Smooth muscle cell of the brain vasculature (primary cell): ENCODE results near the gene MDM2.

ENCODE experiments used
- DNase-seq: peaks from one replicate; pipeline ENCODE4 v3.0.0-alpha.2; 2012; ENCODE audit warnings: low read depth, low spot score

Gene MDM2

DNA sequence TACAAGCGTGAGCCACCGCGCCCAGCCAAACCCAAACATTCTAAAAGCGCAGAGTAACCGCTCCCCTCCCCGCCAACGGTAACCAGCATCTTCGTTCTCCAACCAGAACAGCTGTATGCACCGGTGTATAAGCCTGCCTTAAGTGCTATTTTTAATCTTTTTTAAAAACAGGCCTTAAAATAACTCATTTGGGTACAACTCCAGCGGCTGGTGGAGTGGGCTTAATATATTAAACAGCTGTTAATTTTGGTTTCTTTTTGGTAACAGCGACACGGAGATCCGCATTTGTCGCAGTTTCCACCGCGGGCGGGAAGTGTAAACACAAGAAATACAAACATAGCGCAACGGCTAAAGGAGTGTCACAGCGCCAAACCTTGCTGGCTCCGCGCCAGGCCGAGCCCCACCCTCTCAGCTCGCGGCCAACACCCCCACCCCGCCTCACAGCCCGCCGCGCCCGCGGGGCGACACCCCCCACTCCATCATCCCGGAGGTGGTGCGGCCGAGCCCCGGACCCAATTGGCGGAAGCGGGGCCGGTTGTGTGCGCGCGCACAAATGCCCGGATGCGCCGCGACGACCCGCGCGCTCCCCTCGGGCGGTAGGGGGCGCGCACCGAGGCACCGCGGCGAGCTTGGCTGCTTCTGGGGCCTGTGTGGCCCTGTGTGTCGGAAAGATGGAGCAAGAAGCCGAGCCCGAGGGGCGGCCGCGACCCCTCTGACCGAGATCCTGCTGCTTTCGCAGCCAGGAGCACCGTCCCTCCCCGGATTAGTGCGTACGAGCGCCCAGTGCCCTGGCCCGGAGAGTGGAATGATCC, at the start of gene MDM2:
Gene MDM2 (plus strand): TSS at position 602 of the 812 bp plus-strand sequence. CDS start 301 bp downstream, outside the sequence.
- peak; percentile 64 for DNase-seq

DNA sequence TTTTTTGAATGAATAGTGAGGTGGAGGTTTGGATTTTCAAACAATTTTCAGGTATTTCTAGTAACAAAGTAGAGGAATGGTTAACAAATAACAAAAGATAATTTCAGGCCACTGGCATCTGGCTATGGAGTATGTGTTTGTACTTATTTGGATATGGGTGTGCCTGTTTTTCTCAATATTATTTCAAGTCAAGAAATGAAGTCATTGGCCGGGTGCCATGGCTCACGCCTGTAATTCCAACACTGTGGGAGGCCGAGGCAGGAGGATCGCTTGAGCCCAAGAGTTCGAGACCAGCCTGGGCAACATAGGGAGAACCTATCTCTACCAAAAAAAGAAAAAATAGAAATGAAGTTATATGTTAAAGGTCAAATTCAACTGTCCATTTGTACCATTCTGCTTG, 48.1 kb upstream of the MDM2 start:
- no peak for DNase-seq

DNA sequence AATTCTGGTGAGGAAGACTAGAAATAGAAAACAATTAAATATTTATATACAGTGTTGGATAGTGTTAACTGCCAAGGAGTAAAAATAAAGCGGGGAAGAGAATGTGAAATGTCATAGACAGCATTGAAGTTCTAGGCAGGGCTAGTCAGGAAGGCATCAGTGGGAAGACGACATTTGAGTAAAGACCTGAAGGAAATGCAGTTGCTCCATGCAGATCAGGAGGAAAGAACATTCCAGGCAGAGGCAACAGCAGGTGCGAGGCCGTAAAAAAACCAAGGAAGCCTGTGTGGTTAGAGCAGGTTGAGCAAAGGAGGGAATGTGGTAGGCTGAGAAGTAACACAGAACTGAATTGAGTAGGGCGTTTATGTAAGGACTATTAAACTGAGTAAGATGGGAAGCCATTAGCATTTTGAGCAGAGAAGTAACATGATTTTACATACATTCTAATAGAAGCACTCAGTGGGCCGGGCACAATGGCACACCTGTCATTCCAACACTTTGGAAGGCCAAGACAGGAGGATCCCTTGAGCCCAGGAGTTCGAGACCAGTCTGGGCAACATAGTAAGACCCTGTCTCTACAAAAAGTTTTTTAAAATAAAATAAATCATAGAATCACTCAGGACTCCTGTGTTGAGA, 47.1 kb upstream of the MDM2 start:
- no peak for DNase-seq

DNA sequence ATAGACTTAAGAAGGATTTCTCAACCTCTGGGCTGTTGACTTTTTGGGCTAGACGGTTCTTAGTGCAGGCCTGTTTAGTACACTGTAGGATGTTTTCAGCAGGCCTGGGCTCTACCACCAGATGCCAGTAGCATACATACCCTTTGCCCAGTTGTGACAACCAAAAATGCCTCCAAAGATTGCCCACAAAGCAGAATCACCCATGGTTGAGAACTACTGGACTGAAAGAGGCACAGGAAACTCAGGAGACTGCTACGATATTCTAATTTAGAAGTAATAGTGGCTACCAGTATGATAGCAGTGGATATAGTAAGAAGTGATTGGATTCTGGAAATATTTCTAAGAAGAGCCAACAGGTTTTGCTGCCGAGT, 46.5 kb upstream of the MDM2 start:
- no peak for DNase-seq

DNA sequence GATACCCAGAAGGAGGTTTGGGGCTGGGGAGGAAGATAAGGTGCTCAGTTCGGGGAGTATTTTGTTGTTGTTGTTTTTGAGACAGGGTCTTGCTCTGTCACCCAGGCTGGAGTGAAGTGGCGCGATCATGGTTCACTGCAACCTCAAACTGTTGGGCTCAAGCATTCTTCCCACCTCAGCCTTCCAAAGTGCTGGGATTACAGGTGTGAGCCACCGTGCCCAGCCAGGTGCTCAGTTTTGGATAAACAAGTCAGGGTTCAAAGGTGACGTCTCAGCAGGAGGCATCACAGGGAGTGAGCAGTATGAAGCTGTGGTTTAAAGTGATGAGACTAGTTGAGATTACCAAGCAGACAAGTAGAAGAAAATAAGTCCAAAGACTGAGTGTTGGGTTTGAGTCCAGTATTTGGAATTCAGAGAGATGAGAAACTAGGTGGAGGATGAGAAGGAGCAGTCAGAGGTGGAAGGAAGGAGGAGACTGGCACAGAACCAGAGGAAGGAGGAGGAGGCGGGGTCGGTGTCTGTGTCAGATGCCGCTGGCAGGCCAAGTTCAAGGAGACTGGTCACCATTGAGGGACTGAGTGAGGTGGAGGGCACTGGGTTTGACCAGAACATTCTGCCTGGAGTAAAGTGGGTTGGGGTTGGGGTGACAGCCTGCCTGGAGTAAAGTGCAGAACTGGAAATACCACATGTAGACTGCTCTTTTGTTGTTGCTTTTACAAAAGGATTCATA, 45.9 kb upstream of the MDM2 start:
- DNase-seq: no peak

DNA sequence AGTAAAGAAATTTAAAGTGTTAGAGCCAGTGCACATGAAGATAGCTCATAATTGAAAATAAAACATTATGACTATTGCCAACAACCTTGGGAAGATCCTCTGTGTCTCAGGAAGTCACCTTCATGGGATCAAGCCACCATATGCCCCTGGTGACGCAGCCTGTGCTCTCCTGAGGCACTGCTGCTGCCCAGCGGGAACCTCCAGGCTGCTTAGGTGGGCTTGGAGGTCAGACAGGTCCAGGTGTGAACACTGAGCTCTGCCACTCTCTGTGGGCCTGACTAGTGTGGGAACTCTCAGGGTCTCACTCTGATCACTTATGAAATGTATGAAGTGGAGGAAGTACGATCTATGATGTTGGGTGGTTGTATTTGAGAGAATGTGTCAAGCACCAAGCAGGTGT, 45.3 kb upstream of the MDM2 start:
- no peak for DNase-seq

GRCh38 chr12:68765696-68766095, 42.3 kb upstream of the MDM2 start:
- no peak for DNase-seq

DNA sequence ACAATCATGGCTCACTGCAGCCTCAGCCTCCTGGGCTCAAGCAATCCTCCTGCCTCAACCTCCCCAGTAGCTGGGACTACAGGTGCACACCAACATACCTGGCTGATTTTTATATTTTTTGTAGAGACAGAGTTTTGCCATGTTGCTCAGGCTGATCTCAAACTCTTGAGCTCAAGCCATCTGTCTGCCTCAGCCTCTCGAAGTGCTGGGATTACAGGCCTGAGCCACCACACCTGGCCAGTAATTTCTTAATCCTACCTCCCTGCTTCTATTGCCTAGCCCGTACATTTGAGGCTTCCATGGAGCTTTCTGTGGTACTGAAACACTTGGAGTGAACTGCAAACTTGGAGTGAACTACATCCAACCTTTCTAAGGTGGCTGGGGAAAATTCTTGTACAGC, 41.3 kb upstream of the MDM2 start:
- DNase-seq: no peak

DNA sequence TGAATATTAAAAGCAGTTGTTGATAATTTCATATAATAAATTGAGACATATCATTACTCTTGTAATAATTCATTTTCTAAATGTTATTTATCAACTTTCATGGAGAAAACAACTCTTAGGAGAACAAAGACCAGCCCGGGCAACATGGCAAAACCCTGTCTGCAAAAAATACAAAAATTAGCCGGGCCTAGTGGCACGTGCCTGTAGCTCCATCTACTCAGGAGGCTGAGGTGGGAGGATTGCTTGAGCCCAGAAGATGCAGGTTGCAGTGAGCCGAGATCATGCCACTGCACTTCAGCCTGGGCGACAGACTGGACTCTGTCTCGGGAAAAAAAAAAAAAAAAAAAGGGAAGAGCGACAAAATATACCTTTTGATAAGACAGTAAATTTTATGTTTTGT, 40.8 kb upstream of the MDM2 start:
- no peak for DNase-seq

DNA sequence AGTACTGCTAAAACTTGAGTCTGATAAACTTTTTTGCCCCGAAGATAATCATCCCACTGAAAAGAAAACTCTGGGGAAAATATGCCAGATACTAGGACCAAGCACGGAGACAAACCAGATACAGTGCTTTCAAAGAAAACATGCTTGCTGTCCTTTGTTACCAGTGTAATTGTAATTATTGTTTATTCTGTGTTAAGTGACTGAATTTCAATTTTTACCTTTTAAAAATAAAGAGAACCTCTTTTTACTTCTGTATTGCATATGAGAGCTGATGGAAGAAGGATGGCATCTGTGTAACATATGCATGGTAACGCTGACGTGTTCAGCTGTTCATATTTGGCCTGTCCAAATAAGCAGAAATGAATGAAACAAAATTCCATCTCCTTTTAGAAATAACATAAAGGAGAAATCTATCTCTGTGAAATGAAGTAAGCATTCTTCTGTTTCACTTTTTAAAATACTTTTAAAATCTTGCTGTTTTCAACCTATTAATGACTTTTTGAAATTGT, 39.5 kb upstream of the MDM2 start:
- no peak for DNase-seq

GRCh38 chr12:68769941-68770340, 38.0 kb upstream of the MDM2 start:
- no peak for DNase-seq

DNA sequence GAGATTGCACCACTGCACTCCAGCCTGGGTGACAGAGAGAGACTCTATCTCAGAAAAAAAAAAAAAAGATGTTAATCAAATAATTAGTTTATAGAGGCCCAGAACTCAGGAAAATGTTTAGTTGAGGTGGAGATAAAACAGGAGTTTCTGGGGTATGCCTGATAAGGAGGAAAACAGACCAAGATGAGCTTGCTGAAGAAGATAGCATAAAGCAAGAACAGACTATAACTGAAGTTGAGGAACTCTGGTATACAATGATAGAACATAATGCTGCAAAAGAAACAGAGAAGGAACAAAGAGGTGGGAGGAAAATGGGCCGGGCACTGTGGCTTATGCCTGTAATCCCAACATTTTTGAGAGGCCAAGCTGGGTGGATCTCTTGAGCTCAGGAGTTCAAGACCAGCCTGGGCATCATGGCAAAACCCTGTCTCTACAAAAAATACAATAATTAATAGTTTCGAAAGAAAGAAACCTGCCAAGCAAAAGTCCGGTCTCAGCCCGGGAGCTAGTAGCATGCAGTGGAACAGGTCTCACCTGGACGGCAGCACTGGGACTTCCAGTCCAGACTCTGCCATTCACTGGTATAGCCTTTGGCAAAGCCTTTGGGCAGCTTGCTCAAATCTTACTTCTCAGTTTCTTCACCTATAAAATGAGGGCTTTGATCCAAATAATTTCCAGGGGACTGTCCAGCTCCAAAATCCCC, 36.6 kb upstream of the MDM2 start:
- no peak for DNase-seq

- no peak for DNase-seq
These were observed 35.3 kb upstream of the MDM2 start for GRCh38 chr12:68772714-68773113.

GRCh38 chr12:68773582-68773981, 34.4 kb upstream of the MDM2 start:
- no peak for DNase-seq

DNA sequence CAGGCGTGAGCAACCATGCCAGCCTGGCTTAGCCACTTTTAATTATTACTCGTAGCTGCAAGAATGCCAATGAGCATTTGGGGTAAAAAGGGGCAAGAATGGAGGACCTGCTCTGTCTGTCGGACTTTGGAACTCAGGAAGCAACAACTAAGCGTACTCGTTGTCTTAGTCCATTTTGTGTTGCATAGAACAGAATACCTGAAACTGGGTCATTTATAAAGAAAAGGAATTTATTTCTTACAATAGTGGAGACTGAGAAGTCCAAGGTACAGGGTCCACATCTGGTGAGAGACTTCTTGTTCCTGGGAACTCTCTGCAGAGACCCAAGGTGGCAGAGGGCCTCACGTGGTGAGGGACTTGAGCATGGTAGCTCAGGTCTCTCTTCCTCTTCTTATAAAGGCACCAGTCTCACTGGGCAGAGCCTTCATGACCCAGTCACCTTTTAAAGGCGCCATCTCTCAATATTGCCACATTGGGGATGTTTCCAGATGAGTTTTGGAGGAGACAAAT, 32.8 kb upstream of the MDM2 start:
- DNase-seq: no peak

GRCh38 chr12:68776976-68777610, 30.9 kb upstream of the MDM2 start:
- no peak for DNase-seq

GRCh38 chr12:68779280-68779679, 28.7 kb upstream of the MDM2 start:
- no peak for DNase-seq

DNA sequence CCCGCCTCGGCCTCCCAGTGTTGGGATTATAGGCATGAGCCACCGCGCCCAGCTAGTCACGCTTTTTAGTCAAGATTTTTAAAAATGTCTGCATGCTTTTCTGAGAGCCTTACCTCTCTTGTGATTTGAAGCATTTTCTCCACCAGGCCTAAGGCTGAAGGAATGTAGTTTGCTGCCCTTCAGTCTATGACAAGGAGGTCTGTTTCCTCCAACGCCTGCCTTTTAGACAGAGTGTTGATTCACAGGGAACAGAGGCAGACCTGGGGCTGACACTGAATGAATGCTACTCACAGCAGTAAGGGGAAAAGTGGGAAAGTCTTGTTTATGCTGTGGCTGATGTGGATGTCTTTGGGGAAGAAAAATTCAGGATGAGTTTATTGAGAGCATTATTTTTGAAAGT, 27.2 kb upstream of the MDM2 start:
- DNase-seq: no peak

DNA sequence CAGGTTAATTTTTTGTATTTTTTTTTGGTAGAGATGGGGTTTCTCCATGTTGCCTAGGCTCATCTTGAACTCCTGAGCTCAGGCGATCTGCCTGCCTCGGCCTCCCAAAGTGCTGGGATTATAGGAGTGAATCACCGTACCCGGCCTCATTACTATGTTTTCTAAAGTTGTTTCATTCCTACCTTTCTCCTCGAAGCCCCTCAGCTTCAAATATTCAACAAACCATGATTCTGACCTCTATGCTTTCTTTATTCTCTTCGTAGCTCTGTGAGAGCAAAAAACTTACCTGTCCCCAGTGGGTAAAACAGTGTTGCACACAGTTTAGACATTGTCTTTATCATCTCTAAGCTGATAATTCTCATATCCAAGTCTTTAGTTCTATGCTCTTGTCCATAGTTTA, 26.2 kb upstream of the MDM2 start:
- no peak for DNase-seq

DNA sequence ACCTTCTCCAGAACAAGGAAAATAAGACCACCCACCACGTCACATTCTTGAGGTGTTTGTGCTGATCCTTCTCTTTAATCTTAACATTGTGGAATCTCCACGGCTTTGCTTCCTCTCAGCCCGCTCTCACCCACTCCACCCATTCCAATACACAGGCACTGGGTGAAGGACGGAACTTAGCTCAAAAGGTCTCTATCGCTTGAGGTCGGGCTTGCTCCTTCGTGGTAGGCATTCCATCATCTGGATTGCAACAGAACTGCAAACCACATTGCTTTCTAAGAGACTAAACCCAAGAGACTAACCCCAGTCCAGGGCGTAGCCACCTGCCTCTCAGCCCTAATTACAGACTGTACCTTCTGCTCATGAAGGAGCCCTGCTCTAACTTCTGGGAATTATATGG, 24.0 kb upstream of the MDM2 start:
- no peak for DNase-seq

GRCh38 chr12:68785358-68785757, 22.6 kb upstream of the MDM2 start:
- DNase-seq: no peak
